K562 (cell line): ENCODE results near the gene PDE6G. TPM values are rescaled to one million over a fixed set of nuclear protein-coding genes. Genes with fewer than 3 reads are reported as not detected.

Source experiments
- ATAC-seq: fragments of 200-7000 bp; cut with Tn5 transposase; 3 replicates; pipeline ENCODE4 v1.9.1; 2020; ENCODE audit warnings: moderate library complexity
- BruUV-seq: library from RNA; stranded (reverse); fragments of 400-500 nt; replicated peaks from 2 replicates; lab custom pipeline; 2021; lab: Mats Ljungman, UMichigan
- CTCF ChIA-PET: fragments of 300-600 bp; formaldehyde crosslinking; extraction: SDS; loops from one replicate; lab custom pipeline; 2021; ENCODE audit warnings: low intra/inter-chr PET ratio; lab: Yijun Ruan, JAX
- POLR2A ChIA-PET: fragments of 300-600, 350-650 bp; sonication (Branson Sonifier 250); formaldehyde crosslinking; extraction: SDS; loops from one replicate; lab custom pipeline; 2021; ENCODE audit warnings: antibody characterized with exemption, inconsistent platforms; lab: Yijun Ruan, JAX
- DNase-seq, 4 experiments: peaks; one replicate each; pipeline versions ENCODE4 v3.0.0 to v3.0.0-alpha.2; 2011 to 2018; ENCODE audit warnings: low spot score in 3 of 4, mixed read lengths in 3 of 4; ENCODE audit errors: extremely low read depth in 1 of 4
- FAIRE-seq: peaks from 2 replicates; lab custom pipeline; 2011; peaks lifted over from hg19 to GRCh38; lab: Jason Lieb, UNC
- H2AFZ ChIP-seq: 2 replicates; pipeline ENCODE4 v1.6.0; 2011; ENCODE audit warnings: low read depth, low read length, control low read depth, inconsistent platforms
- H3K27ac ChIP-seq: fragments of 200-600 bp; 3 replicates; pipeline ENCODE4 v1.8.0; 2011; ENCODE audit warnings: low read depth, mild to moderate bottlenecking, control low read depth, inconsistent platforms, low read length, moderate library complexity, mixed read lengths; ENCODE audit errors: extremely low read depth
- H3K27me3 ChIP-seq, 2 experiments: fragments of 300-600 bp in 1 of 2; 2 replicates in 1 of 2; 3 replicates in 1 of 2; pipeline versions ENCODE4 v1.6.0 to v1.8.0; 2011; ENCODE audit warnings: inconsistent platforms in 2 of 2, low read length in 2 of 2, mild to moderate bottlenecking in 1 of 2, mixed read lengths in 1 of 2, moderate library complexity in 1 of 2; ENCODE audit not compliant: control insufficient read depth in 2 of 2, insufficient read depth in 2 of 2
- H3K36me3 ChIP-seq: fragments of 300-600 bp; 3 replicates; pipeline ENCODE4 v1.8.0; 2011; ENCODE audit warnings: mild to moderate bottlenecking, low read length, inconsistent platforms; ENCODE audit not compliant: control insufficient read depth, insufficient read depth
- H3K4me1 ChIP-seq, 2 experiments: fragments of 200-600 bp in 1 of 2; replicated peaks in 1 of 2; 2 replicates in 1 of 2; 3 replicates in 1 of 2; pipeline versions ENCODE4 v1.5.1 to v1.8.0; 2011; ENCODE audit warnings: inconsistent platforms in 2 of 2, low read length in 2 of 2, mild to moderate bottlenecking in 1 of 2, mixed read lengths in 1 of 2, moderate library complexity in 1 of 2; ENCODE audit not compliant: control insufficient read depth in 2 of 2, insufficient read depth in 2 of 2
- H3K4me2 ChIP-seq: 2 replicates; pipeline ENCODE4 v1.6.1; 2011; ENCODE audit warnings: low read length, control low read depth, inconsistent platforms, mixed read lengths; ENCODE audit not compliant: insufficient read depth
- H3K4me3 ChIP-seq: fragments of 200-600 bp; sonication (generic), shearing (Covaris generic); 2 replicates; pipeline ENCODE4 v1.5.1; 2016; ENCODE audit warnings: control low read depth, inconsistent platforms
- H3K79me2 ChIP-seq: fragments of 200-600 bp; 3 replicates; pipeline ENCODE4 v1.8.0; 2011; ENCODE audit warnings: low read length, inconsistent platforms; ENCODE audit not compliant: control insufficient read depth, insufficient read depth
- H3K9ac ChIP-seq, 2 experiments: 2 replicates each; pipeline versions ENCODE4 v1.6.0 to v1.6.1; 2011; ENCODE audit warnings: low read depth in 2 of 2, low read length in 2 of 2, control low read depth in 1 of 2, inconsistent platforms in 1 of 2, mild to moderate bottlenecking in 1 of 2, mixed read lengths in 1 of 2; ENCODE audit not compliant: insufficient read depth in 1 of 2
- H3K9me1 ChIP-seq: one replicate; pipeline ENCODE4 v1.6.0; 2011; ENCODE audit warnings: inconsistent platforms, mild to moderate bottlenecking, low read length, moderate library complexity; ENCODE audit not compliant: control insufficient read depth, insufficient read depth
- H3K9me3 ChIP-seq: replicated peaks from 2 replicates; pipeline ENCODE4 v1.5.1; 2011; ENCODE audit warnings: low read depth, low read length, inconsistent platforms; ENCODE audit not compliant: control insufficient read depth, insufficient read depth
- H4K20me1 ChIP-seq: replicated peaks from 2 replicates; pipeline ENCODE4 v1.6.1; 2011; ENCODE audit warnings: low read length, inconsistent platforms, mixed read lengths; ENCODE audit not compliant: control insufficient read depth, insufficient read depth
- FOXJ2 ChIP-seq: fragments of 200-800 bp; sonication (Bioruptor generic); IDR thresholded peaks from 2 replicates; pipeline ENCODE4 v1.6.1; 2016; ENCODE audit warnings: missing genetic modification characterization, missing compliant biosample characterization
- KDM5B ChIP-seq: fragments of 200-600 bp; sonication (generic); IDR thresholded peaks from 2 replicates; pipeline ENCODE4 v1.6.1; 2012; ENCODE audit warnings: low read depth, mild to moderate bottlenecking, moderate library complexity, low read length, control low read depth, inconsistent platforms; ENCODE audit not compliant: insufficient replicate concordance
- NCOA6 ChIP-seq: fragments of 450-650 bp; IDR thresholded peaks from 2 replicates; pipeline ENCODE4 v1.6.1; 2017; ENCODE audit warnings: mild to moderate bottlenecking
- NFATC3 ChIP-seq: fragments of 450-650 bp; IDR thresholded peaks from 2 replicates; pipeline ENCODE4 v1.6.1; 2017; ENCODE audit warnings: mild to moderate bottlenecking
- NFIC ChIP-seq: fragments of 450-650 bp; IDR thresholded peaks from 2 replicates; pipeline ENCODE4 v1.6.1; 2017; ENCODE audit warnings: mild to moderate bottlenecking, inconsistent platforms
- PCBP1 ChIP-seq: fragments of 200-400 bp; formaldehyde crosslinking; IDR thresholded peaks from 2 replicates; pipeline ENCODE4 v1.6.1; 2018; ENCODE audit warnings: mild to moderate bottlenecking, low read depth, low read length; ENCODE audit not compliant: poor library complexity, severe bottlenecking
- RBM17 ChIP-seq: fragments of 200-400 bp; formaldehyde crosslinking; IDR thresholded peaks from 2 replicates; pipeline ENCODE4 v1.6.1; 2017; ENCODE audit warnings: low read depth, mild to moderate bottlenecking, low read length, borderline replicate concordance
- SREBF1 ChIP-seq: fragments of 150-350 bp; IDR thresholded peaks from 2 replicates; pipeline ENCODE4 v1.6.1; 2014; ENCODE audit warnings: antibody characterized with exemption, low read depth, low read length, borderline replicate concordance
- TAF15 ChIP-seq: fragments of 200-400 bp; formaldehyde crosslinking; IDR thresholded peaks from 2 replicates; pipeline ENCODE4 v1.6.1; 2017; ENCODE audit warnings: mild to moderate bottlenecking, low read depth, low read length, moderate library complexity
- ZEB2 ChIP-seq: fragments of 450-650 bp; IDR thresholded peaks from 2 replicates; pipeline ENCODE4 v1.6.1; 2016
- ZKSCAN1 ChIP-seq: fragments of 150-350 bp; IDR thresholded peaks from 2 replicates; pipeline ENCODE4 v1.6.1; 2016; ENCODE audit warnings: low read depth, low read length
- ZNF282 ChIP-seq: sonication (generic); formaldehyde crosslinking; IDR thresholded peaks from 2 replicates; pipeline ENCODE4 v1.8.1; 2023; ENCODE audit warnings: missing genetic modification reagents
- ZNF696 ChIP-seq: fragments of 250-450 bp; sonication (Bioruptor Pico); conservative IDR thresholded peaks from 2 replicates; pipeline ENCODE4 v1.4.0; 2020; ENCODE audit warnings: mild to moderate bottlenecking, moderate library complexity
- WGBS: fragments of 100-300 bp; shearing (Covaris generic); methylation state at CpG from one replicate; pipeline ENCODE4 v1.1.6; 2016; ENCODE audit warnings: low coverage, mixed read lengths; ENCODE audit not compliant: insufficient coverage; ENCODE audit errors: missing lambda C conversion rate; 5-methylcytosine and 5-hydroxymethylcytosine counted together
- in situ Hi-C: fragments of 300-500 bp; cut with MboI; formaldehyde crosslinking; loops from 4 replicates; pipeline ENCODE4 v1.15.0; 2018; ENCODE audit warnings: inconsistent platforms, mixed read lengths
- intact Hi-C: fragments of 100-400 bp; cut with micrococcal nuclease; formaldehyde crosslinking; loops from 2 replicates; pipeline ENCODE4 v1.14.2; 2022
- polyA plus RNA-seq, 8 experiments: library from polyadenylated mRNA; depleted of rRNA in 4 of 8; stranded (reverse) in 5 of 8; unstranded in 3 of 8; fragments of >200 nt; fragmentation: Nextera tagmentation in 2 of 8; fragmentation: Illumina TruSeq in 1 of 8; extraction: Ambion mirVana in 2 of 8; extraction: Trizol in 1 of 8; gene quantifications; 2 replicates each; pipeline versions ENCODE4 v1.2.1 to v1.2.3, GENCODE V29; 2011 to 2014; ENCODE audit warnings: inconsistent platforms in 1 of 8, missing spikeins in 1 of 8
- total RNA-seq, 7 experiments: library from RNA; depleted of rRNA in 6 of 7; stranded (reverse); fragments of >200 nt in 6 of 7; fragmentation: Illumina TruSeq in 2 of 7; extraction: Trizol in 2 of 7; gene quantifications; 2 replicates each; pipeline versions ENCODE4 v1.2.1 to v1.2.3, GENCODE V29; 2011 to 2021; ENCODE audit warnings: low replicate concordance in 1 of 7
- TF ChIP-seq, protein P1 (sequence below), 2 experiments: fragments of 450-650 bp in 1 of 2; sonication (generic) in 1 of 2; formaldehyde crosslinking in 1 of 2; IDR thresholded peaks in 1 of 2; conservative IDR thresholded peaks in 1 of 2; 2 replicates each; pipeline versions ENCODE4 v1.6.1 to v1.8.1; 2016 to 2023; ENCODE audit warnings: mild to moderate bottlenecking in 2 of 2, moderate library complexity in 2 of 2, inconsistent platforms in 1 of 2, missing genetic modification reagents in 1 of 2
- TF ChIP-seq, protein P2 (sequence below): sonication (generic); formaldehyde crosslinking; IDR thresholded peaks from 2 replicates; pipeline ENCODE4 v1.8.1; 2023; ENCODE audit warnings: mild to moderate bottlenecking, missing genetic modification reagents
- TF ChIP-seq, protein P3 (sequence below), 3 experiments: fragments of 200-800 bp in 1 of 3; sonication (Bioruptor generic) in 1 of 3; sonication (generic) in 1 of 3; formaldehyde crosslinking in 1 of 3; IDR thresholded peaks; 2 replicates each; pipeline versions ENCODE4 v1.6.1 to v1.8.0; 2016 to 2022; ENCODE audit warnings: mild to moderate bottlenecking in 2 of 3, missing compliant biosample characterization in 2 of 3, missing genetic modification characterization in 2 of 3, missing genetic modification reagents in 1 of 3
- TF ChIP-seq, protein P4 (sequence below): IDR thresholded peaks from 2 replicates; pipeline ENCODE4 v1.6.1; 2011; ENCODE audit not compliant: insufficient read length; ENCODE audit errors: extremely low read depth

The PDE6G gene
- total and polyA plus RNA-seq, 9 of the 15 experiments (the other 6 are each of a cell fraction or from before 2014, with no cell fraction given), result 0.14 to 0.59 TPM; not detected in 7

DNA sequence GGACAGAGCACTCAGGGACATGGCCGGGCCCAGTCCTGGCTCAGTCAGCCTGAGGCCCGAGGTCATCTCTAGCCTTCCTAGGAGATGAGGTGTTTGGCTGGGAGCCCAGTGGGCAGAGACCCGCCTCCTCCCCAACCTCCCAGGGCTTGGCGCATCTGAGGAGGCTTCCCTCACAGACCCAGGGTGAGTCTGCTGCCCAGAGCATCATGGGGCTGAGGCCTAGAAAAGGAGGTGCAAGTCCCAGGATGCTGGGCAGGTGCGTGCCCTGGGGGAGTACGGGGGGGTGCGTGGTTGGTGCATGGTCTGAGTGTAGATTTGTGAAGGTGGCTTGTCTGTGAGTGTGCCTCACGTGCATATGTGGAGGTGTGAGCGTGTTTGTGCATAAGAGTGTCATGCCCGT lies 4.7 kb downstream of the PDE6G start:
- Histone ChIP-seq H3K4me2 (no peak overlapping the region), H3K9ac (peak overlapping the region in 1 of 2 experiments; percentile 72; a peak in 2 of 4 replicates), H3K79me2 (no peaks in the 10 kb centered on the region), H3K36me3 (no peaks in the 10 kb centered on the region), H3K4me3 (no peak overlapping the region), H4K20me1 (no peaks in the 10 kb centered on the region), H2AFZ (peak overlapping the region; percentile 26; the same call in 1 of the 2 replicates), H3K9me1 (no peaks in the 10 kb centered on the region), H3K27ac (no peak overlapping the region), H3K4me1 (peaks cover 10 to 66% of the 10 kb centered on the region in 2 experiments; a peak in 4 of 5 replicates), H3K9me3 (peaks cover 6% of the 10 kb centered on the region), H3K27me3 (no peaks in the 10 kb centered on the region)
- TF ChIP-seq SREBF1, result no peak
- peak; percentile 33 for TF ChIP-seq KDM5B
- no peak for TF ChIP-seq FOXJ2
- peak; percentile 77 for TF ChIP-seq NFIC
- no peak for TF ChIP-seq ZKSCAN1
- TF ChIP-seq, protein P1, sequence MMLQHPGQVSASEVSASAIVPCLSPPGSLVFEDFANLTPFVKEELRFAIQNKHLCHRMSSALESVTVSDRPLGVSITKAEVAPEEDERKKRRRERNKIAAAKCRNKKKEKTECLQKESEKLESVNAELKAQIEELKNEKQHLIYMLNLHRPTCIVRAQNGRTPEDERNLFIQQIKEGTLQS (IDR thresholded peaks at IDR 0.05), result no peak
- TF ChIP-seq, protein P1 (CRISPR knock-in tag; conservative IDR thresholded peaks at IDR 0.05), result no peak
- no peak for TF ChIP-seq ZNF696 (CRISPR knock-in tag)
- TF ChIP-seq, protein P2, sequence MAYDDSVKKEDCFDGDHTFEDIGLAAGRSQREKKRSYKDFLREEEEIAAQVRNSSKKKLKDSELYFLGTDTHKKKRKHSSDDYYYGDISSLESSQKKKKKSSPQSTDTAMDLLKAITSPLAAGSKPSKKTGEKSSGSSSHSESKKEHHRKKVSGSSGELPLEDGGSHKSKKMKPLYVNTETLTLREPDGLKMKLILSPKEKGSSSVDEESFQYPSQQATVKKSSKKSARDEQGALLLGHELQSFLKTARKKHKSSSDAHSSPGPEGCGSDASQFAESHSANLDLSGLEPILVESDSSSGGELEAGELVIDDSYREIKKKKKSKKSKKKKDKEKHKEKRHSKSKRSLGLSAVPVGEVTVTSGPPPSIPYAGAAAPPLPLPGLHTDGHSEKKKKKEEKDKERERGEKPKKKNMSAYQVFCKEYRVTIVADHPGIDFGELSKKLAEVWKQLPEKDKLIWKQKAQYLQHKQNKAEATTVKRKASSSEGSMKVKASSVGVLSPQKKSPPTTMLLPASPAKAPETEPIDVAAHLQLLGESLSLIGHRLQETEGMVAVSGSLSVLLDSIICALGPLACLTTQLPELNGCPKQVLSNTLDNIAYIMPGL (CRISPR knock-in tag), result no peak
- no peak for TF ChIP-seq NFATC3
- TF ChIP-seq PCBP1, result no peak
- TF ChIP-seq, protein P3, sequence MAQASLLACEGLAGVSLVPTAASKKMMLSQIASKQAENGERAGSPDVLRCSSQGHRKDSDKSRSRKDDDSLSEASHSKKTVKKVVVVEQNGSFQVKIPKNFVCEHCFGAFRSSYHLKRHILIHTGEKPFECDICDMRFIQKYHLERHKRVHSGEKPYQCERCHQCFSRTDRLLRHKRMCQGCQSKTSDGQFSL (CRISPR knock-in tag; IDR thresholded peaks at IDR 0.05), result no peak
- TF ChIP-seq, protein P3 (tag; IDR thresholded peaks at IDR 0.05), result no peak
- TF ChIP-seq, protein P4, sequence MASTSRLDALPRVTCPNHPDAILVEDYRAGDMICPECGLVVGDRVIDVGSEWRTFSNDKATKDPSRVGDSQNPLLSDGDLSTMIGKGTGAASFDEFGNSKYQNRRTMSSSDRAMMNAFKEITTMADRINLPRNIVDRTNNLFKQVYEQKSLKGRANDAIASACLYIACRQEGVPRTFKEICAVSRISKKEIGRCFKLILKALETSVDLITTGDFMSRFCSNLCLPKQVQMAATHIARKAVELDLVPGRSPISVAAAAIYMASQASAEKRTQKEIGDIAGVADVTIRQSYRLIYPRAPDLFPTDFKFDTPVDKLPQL, result no peak
- TF ChIP-seq ZNF282, result no peak
- TF ChIP-seq ZEB2, result no peak
- no peak for TF ChIP-seq NCOA6
- no peak for TF ChIP-seq TAF15
- TF ChIP-seq RBM17, result no peak
- POLR2A ChIA-PET, result no interaction called here
- intact Hi-C loops (no loop called here), in situ Hi-C loops (no loop called here)
- WGBS, result 60% methylated on average over 10 of the region's 10 CpGs
- CTCF ChIA-PET, result no interaction called here
- ATAC-seq (peak; percentile 53), DNase-seq (peak in 2 of 4 experiments; percentile 37 to 42), FAIRE-seq (no peak)
- no TSS peak for BruUV-seq
